HEK293 (cell line): ENCODE measurements around the gene NEMP1.

ENCODE experiments used
- AEBP2 ChIP-seq: fragments of 450-650 bp; formaldehyde crosslinking; IDR thresholded peaks from 2 replicates; pipeline ENCODE4 v1.5.1; 2016; ENCODE audit warnings: missing biosample characterization, missing genetic modification characterization, borderline replicate concordance
- GLI4 ChIP-seq: fragments of 450-650 bp; formaldehyde crosslinking; IDR thresholded peaks from 2 replicates; pipeline ENCODE4 v1.5.1; 2016; ENCODE audit warnings: missing biosample characterization, missing genetic modification characterization
- ZNF513 ChIP-seq: fragments of 450-650 bp; IDR thresholded peaks from 2 replicates; pipeline ENCODE4 v1.5.1; 2018; ENCODE audit warnings: missing biosample characterization, missing genetic modification characterization
- ZNF654 ChIP-seq: fragments of 450-650 bp; formaldehyde crosslinking; IDR thresholded peaks from 2 replicates; pipeline ENCODE4 v1.5.1; 2016; ENCODE audit warnings: low read depth, missing biosample characterization, missing genetic modification characterization
- TF ChIP-seq, protein P1 (sequence below): fragments of 450-650 bp; formaldehyde crosslinking; IDR thresholded peaks from 2 replicates; pipeline ENCODE4 v1.5.1; 2016; ENCODE audit warnings: missing biosample characterization, missing genetic modification characterization
- TF ChIP-seq, protein P2 (sequence below): fragments of 450-650 bp; formaldehyde crosslinking; IDR thresholded peaks from 2 replicates; pipeline ENCODE4 v1.5.1; 2016; ENCODE audit warnings: missing biosample characterization, missing genetic modification characterization

- TF ChIP-seq, protein P1, sequence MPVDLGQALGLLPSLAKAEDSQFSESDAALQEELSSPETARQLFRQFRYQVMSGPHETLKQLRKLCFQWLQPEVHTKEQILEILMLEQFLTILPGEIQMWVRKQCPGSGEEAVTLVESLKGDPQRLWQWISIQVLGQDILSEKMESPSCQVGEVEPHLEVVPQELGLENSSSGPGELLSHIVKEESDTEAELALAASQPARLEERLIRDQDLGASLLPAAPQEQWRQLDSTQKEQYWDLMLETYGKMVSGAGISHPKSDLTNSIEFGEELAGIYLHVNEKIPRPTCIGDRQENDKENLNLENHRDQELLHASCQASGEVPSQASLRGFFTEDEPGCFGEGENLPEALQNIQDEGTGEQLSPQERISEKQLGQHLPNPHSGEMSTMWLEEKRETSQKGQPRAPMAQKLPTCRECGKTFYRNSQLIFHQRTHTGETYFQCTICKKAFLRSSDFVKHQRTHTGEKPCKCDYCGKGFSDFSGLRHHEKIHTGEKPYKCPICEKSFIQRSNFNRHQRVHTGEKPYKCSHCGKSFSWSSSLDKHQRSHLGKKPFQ (tag by site-specific recombination): no peak
- TF ChIP-seq AEBP2: no peak
- no peak for TF ChIP-seq ZNF654
- TF ChIP-seq ZNF513 (tag by site-specific recombination): no peak
- TF ChIP-seq GLI4 (tag by site-specific recombination): no peak
- TF ChIP-seq, protein P2, sequence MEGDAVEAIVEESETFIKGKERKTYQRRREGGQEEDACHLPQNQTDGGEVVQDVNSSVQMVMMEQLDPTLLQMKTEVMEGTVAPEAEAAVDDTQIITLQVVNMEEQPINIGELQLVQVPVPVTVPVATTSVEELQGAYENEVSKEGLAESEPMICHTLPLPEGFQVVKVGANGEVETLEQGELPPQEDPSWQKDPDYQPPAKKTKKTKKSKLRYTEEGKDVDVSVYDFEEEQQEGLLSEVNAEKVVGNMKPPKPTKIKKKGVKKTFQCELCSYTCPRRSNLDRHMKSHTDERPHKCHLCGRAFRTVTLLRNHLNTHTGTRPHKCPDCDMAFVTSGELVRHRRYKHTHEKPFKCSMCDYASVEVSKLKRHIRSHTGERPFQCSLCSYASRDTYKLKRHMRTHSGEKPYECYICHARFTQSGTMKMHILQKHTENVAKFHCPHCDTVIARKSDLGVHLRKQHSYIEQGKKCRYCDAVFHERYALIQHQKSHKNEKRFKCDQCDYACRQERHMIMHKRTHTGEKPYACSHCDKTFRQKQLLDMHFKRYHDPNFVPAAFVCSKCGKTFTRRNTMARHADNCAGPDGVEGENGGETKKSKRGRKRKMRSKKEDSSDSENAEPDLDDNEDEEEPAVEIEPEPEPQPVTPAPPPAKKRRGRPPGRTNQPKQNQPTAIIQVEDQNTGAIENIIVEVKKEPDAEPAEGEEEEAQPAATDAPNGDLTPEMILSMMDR (tag by site-specific recombination): no peak
Observed at GRCh38 chr12:57095440-57095839, 16.8 kb upstream of the NEMP1 start.
